Measurements from ENCODE around the gene HMOX1.

Gene HMOX1

GRCh38 chr22:35419756-35420155, 38.9 kb downstream of the HMOX1 start:
- Mint-ChIP-seq H3K27ac (no peak overlapping the region), H3K36me3 (ENCODE audit: low read depth) (peaks cover 53% of the 10 kb centered on the region), H3K9me3 (no peaks in the 10 kb centered on the region), H3K4me1 (ENCODE audit: low read depth) (peaks cover 2% of the 10 kb centered on the region), H3K4me3 (no peak overlapping the region), H3K27me3 (ENCODE audit: low read depth) (no peaks in the 10 kb centered on the region)

- H3K27me3 Mint-ChIP-seq (ENCODE audit: low read depth) = no peaks in the 10 kb centered on the region
- H3K4me3 Mint-ChIP-seq = no peak overlapping the region
- no peak overlapping the region for H3K27ac Mint-ChIP-seq
- no peaks in the 10 kb centered on the region for H3K9me3 Mint-ChIP-seq
- peaks cover 46% of the 10 kb centered on the region for H3K36me3 Mint-ChIP-seq (ENCODE audit: low read depth)
- peaks cover 2% of the 10 kb centered on the region for H3K4me1 Mint-ChIP-seq (ENCODE audit: low read depth)
These were observed 40.2 kb downstream of the HMOX1 start for GRCh38 chr22:35421121-35421520.

GRCh38 chr22:35422145-35422544, 41.2 kb downstream of the HMOX1 start:
- Mint-ChIP-seq H3K4me1 (ENCODE audit: low read depth) (peaks cover 2% of the 10 kb centered on the region), H3K27me3 (ENCODE audit: low read depth) (no peaks in the 10 kb centered on the region), H3K36me3 (ENCODE audit: low read depth) (peaks cover 41% of the 10 kb centered on the region), H3K9me3 (no peaks in the 10 kb centered on the region), H3K27ac (no peak overlapping the region), H3K4me3 (no peak overlapping the region)

GRCh38 chr22:35422936-35423335, 42.0 kb downstream of the HMOX1 start:
- Mint-ChIP-seq H3K4me3 (no peak overlapping the region), H3K36me3 (ENCODE audit: low read depth) (peaks cover 40% of the 10 kb centered on the region), H3K27ac (no peak overlapping the region), H3K4me1 (ENCODE audit: low read depth) (peaks cover 2% of the 10 kb centered on the region), H3K27me3 (ENCODE audit: low read depth) (no peaks in the 10 kb centered on the region), H3K9me3 (no peaks in the 10 kb centered on the region)

- Mint-ChIP-seq H3K27ac (peak overlapping the region; percentile 20), H3K4me1 (ENCODE audit: low read depth) (peaks cover 2% of the 10 kb centered on the region), H3K9me3 (no peaks in the 10 kb centered on the region), H3K4me3 (no peak overlapping the region), H3K36me3 (ENCODE audit: low read depth) (peaks cover 37% of the 10 kb centered on the region), H3K27me3 (ENCODE audit: low read depth) (no peaks in the 10 kb centered on the region)
These were observed 43.2 kb downstream of the HMOX1 start for GRCh38 chr22:35424081-35424480.

GRCh38 chr22:35424761-35425160, 43.9 kb downstream of the HMOX1 start:
- H3K4me3 Mint-ChIP-seq = no peak overlapping the region
- H3K36me3 Mint-ChIP-seq (ENCODE audit: low read depth) = peaks cover 31% of the 10 kb centered on the region
- H3K27ac Mint-ChIP-seq = peak overlapping the region; percentile 29
- H3K4me1 Mint-ChIP-seq (ENCODE audit: low read depth) = peaks cover 2% of the 10 kb centered on the region
- H3K9me3 Mint-ChIP-seq = no peaks in the 10 kb centered on the region
- no peaks in the 10 kb centered on the region for H3K27me3 Mint-ChIP-seq (ENCODE audit: low read depth)

GRCh38 chr22:35425546-35425945, 44.6 kb downstream of the HMOX1 start:
- Mint-ChIP-seq H3K4me1 (ENCODE audit: low read depth) (peaks cover 2% of the 10 kb centered on the region), H3K27me3 (ENCODE audit: low read depth) (no peaks in the 10 kb centered on the region), H3K4me3 (no peak overlapping the region), H3K36me3 (ENCODE audit: low read depth) (peaks cover 33% of the 10 kb centered on the region), H3K27ac (no peak overlapping the region), H3K9me3 (no peaks in the 10 kb centered on the region)

GRCh38 chr22:35425971-35426800, 45.3 kb downstream of the HMOX1 start:
- no peaks in the 10 kb centered on the region for H3K27me3 Mint-ChIP-seq (ENCODE audit: low read depth)
- H3K4me1 Mint-ChIP-seq (ENCODE audit: low read depth) = peaks cover 2% of the 10 kb centered on the region
- H3K9me3 Mint-ChIP-seq = no peaks in the 10 kb centered on the region
- peaks cover 33% of the 10 kb centered on the region for H3K36me3 Mint-ChIP-seq (ENCODE audit: low read depth)
- no peak overlapping the region for H3K4me3 Mint-ChIP-seq
- no peak overlapping the region for H3K27ac Mint-ChIP-seq

GRCh38 chr22:35426801-35427140, 45.9 kb downstream of the HMOX1 start:
- no peaks in the 10 kb centered on the region for H3K27me3 Mint-ChIP-seq (ENCODE audit: low read depth)
- H3K36me3 Mint-ChIP-seq (ENCODE audit: low read depth) = peaks cover 33% of the 10 kb centered on the region
- H3K9me3 Mint-ChIP-seq = no peaks in the 10 kb centered on the region
- peak overlapping the region; percentile 52 for H3K27ac Mint-ChIP-seq
- peaks cover 2% of the 10 kb centered on the region for H3K4me1 Mint-ChIP-seq (ENCODE audit: low read depth)
- no peak overlapping the region for H3K4me3 Mint-ChIP-seq

- peaks cover 35% of the 10 kb centered on the region for H3K36me3 Mint-ChIP-seq (ENCODE audit: low read depth)
- no peak overlapping the region for H3K4me3 Mint-ChIP-seq
- H3K4me1 Mint-ChIP-seq (ENCODE audit: low read depth) = peaks cover 2% of the 10 kb centered on the region
These were observed 50.0 kb downstream of the HMOX1 start for GRCh38 chr22:35430897-35431322.

GRCh38 chr22:35431483-35432227, 50.8 kb downstream of the HMOX1 start:
- no peaks in the 10 kb centered on the region for H3K27me3 Mint-ChIP-seq (ENCODE audit: low read depth)
- no peak overlapping the region for H3K27ac Mint-ChIP-seq
- H3K4me1 Mint-ChIP-seq (ENCODE audit: low read depth) = peaks cover 2% of the 10 kb centered on the region
- H3K36me3 Mint-ChIP-seq (ENCODE audit: low read depth) = peaks cover 40% of the 10 kb centered on the region
- peaks cover 4% of the 10 kb centered on the region for H3K9me3 Mint-ChIP-seq
- no peak overlapping the region for H3K4me3 Mint-ChIP-seq

More at GRCh38 chr22:35430897-35431322, 50.0 kb downstream of the HMOX1 start:
- H3K27ac Mint-ChIP-seq = no peak overlapping the region
- H3K9me3 Mint-ChIP-seq = peaks cover 4% of the 10 kb centered on the region
- H3K27me3 Mint-ChIP-seq (ENCODE audit: low read depth) = no peaks in the 10 kb centered on the region

- Mint-ChIP-seq H3K27ac (no peak overlapping the region), H3K36me3 (ENCODE audit: low read depth) (peaks cover 42% of the 10 kb centered on the region), H3K27me3 (ENCODE audit: low read depth) (no peaks in the 10 kb centered on the region), H3K4me3 (no peak overlapping the region), H3K9me3 (peaks cover 4% of the 10 kb centered on the region), H3K4me1 (ENCODE audit: low read depth) (no peaks in the 10 kb centered on the region)
These were observed 51.5 kb downstream of the HMOX1 start for GRCh38 chr22:35432228-35432905.

- H3K27me3 Mint-ChIP-seq (ENCODE audit: low read depth) = no peaks in the 10 kb centered on the region
- peaks cover 4% of the 10 kb centered on the region for H3K9me3 Mint-ChIP-seq
- no peak overlapping the region for H3K27ac Mint-ChIP-seq
- no peak overlapping the region for H3K4me3 Mint-ChIP-seq
- H3K36me3 Mint-ChIP-seq (ENCODE audit: low read depth) = peaks cover 57% of the 10 kb centered on the region
- H3K4me1 Mint-ChIP-seq (ENCODE audit: low read depth) = no peaks in the 10 kb centered on the region
These were observed 53.3 kb downstream of the HMOX1 start for GRCh38 chr22:35434061-35434710.

- peaks cover 4% of the 10 kb centered on the region for H3K9me3 Mint-ChIP-seq
- H3K4me1 Mint-ChIP-seq (ENCODE audit: low read depth) = no peaks in the 10 kb centered on the region
- no peak overlapping the region for H3K27ac Mint-ChIP-seq
- no peak overlapping the region for H3K4me3 Mint-ChIP-seq
- H3K27me3 Mint-ChIP-seq (ENCODE audit: low read depth) = no peaks in the 10 kb centered on the region
- peaks cover 62% of the 10 kb centered on the region for H3K36me3 Mint-ChIP-seq (ENCODE audit: low read depth)
These were observed 54.4 kb downstream of the HMOX1 start for GRCh38 chr22:35435201-35435740.

Measured in T-helper 1 cell treated with Interleukin-12 subunit alpha and Interleukin-12 subunit beta and Interleukin-4 antibody, amounts not matched to agents 30 μg/mL and 1 μg/mL, for 36 hours (primary cell).